ENCODE data around the gene SLC1A1.

SLC1A1 gene

DNA sequence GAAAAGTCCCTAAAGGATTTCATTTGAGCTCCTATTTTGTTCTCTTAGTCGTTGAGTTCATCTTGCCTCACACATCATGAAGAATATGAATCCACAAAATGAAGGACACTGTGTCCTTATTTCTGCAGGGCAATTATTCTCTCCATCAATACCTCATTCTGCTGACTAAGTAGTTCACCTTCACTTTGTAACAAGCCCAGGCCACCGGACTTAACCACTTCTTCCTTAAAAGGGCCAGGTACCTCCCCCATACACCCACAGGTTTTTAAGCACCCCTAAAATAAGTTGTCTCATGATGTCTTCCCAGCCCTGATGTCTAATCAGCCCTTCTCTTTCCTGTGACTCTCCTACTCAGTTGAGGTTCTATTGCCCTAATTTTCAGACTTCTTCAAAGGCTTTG lies 104.7 kb downstream of the SLC1A1 start:
- H3K4me1 ChIP-seq (ENCODE audit: control insufficient read depth in 1 of 2, insufficient read depth in 2 of 2, low read length in 2 of 2): peaks cover 2 to 13% of the 10 kb centered on the region in 2 experiments

DNA sequence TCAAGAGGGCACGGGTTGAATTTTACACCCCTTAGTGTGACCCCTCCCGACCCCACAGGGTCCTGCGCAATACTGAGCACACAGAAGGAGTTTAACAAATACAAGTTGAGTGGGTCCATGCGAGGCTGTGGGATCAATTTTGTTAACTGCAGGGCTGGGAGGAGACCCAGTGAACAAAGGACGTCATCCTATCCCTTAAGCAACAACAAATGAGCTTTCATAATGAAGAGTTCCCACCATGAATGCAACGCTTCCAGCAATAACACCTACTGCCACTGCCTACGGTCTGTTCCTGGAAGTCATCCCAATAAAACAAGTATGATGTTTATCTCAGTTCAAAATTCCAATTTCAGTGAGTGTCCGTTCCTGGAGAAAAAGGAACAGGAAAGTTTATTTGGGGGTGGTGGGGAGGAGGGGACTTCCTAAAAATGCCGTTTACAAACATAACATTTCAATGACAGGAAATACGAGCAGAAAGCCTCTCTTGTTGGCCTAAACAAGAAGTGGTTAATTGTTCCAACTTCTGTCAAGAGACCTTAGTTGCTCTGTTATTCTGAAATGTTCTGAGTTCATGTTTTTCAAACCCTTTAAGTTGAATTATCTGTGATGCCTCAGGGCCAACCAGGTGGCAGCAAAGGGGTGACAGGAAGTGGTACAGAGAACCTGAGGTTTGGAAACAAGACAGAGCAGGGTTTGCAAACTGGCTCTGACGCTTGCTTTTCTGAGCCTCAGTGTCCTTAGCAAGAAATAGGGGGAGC lies 106.1 kb downstream of the SLC1A1 start:
- no peak overlapping the region for H4K91ac ChIP-seq (ENCODE audit: low read depth, low read length)
- H3K18ac ChIP-seq (ENCODE audit: low read length): no peak overlapping the region
- peaks cover under 1% of the 10 kb centered on the region for H3K79me1 ChIP-seq (ENCODE audit: low read length)
- H2BK120ac ChIP-seq (ENCODE audit: insufficient read depth, low read length, poor library complexity): no peak overlapping the region
- no peak overlapping the region for H2BK12ac ChIP-seq (ENCODE audit: low read length)
- no peak overlapping the region for H3K4me3 ChIP-seq (ENCODE audit: low read depth, low read length)
- peaks cover 1 to 7% of the 10 kb centered on the region in 2 experiments for H3K4me1 ChIP-seq (ENCODE audit: control insufficient read depth in 1 of 2, insufficient read depth in 2 of 2, low read length in 2 of 2)
- no peak overlapping the region for H4K8ac ChIP-seq (ENCODE audit: low read depth, low read length)
- no CpG with 5 or more reads among the region's 11 CpGs for WGBS (ENCODE audit: extremely low coverage, insufficient coverage, insufficient read length)
- no peak overlapping the region for H3K4me2 ChIP-seq (ENCODE audit: low read length)
- no peak overlapping the region for H4K12ac ChIP-seq (ENCODE audit: low read depth, low read length)
- no peak overlapping the region for H3K14ac ChIP-seq (ENCODE audit: low read length)
- no peaks in the 10 kb centered on the region for H3K27me3 ChIP-seq (ENCODE audit: insufficient read depth, low read length)
- H3K36me3 ChIP-seq (ENCODE audit: control insufficient read depth in 1 of 2, insufficient read depth in 2 of 2, low read length in 2 of 2): no peaks in the 10 kb centered on the region
- no peak overlapping the region for H2AK5ac ChIP-seq (ENCODE audit: low read length)
- no peak overlapping the region for H2BK5ac ChIP-seq (ENCODE audit: low read depth, low read length, poor library complexity)
- no peaks in the 10 kb centered on the region for H3K9me3 ChIP-seq (ENCODE audit: insufficient read depth, low read depth, low read length)
- H3K9ac ChIP-seq (ENCODE audit: low read length): no peak overlapping the region
- no peak overlapping the region for H3K27ac ChIP-seq (ENCODE audit: low read depth, low read length)
- no peaks in the 10 kb centered on the region for H3K79me2 ChIP-seq (ENCODE audit: control insufficient read depth, insufficient read depth, low read length, poor library complexity)
- no peak overlapping the region for H3K23ac ChIP-seq (ENCODE audit: low read length)
- H2AFZ ChIP-seq (ENCODE audit: insufficient read depth, low read length, poor library complexity): no peak overlapping the region
- H3K4ac ChIP-seq (ENCODE audit: low read depth, low read length): no peak overlapping the region
- no peak for DNase-seq

More for the DNA sequence above, 104.7 kb downstream of the SLC1A1 start:
- no peak for DNase-seq
- Histone ChIP-seq H2BK12ac (ENCODE audit: low read length) (no peak overlapping the region), H2AFZ (ENCODE audit: insufficient read depth, low read length, poor library complexity) (no peak overlapping the region), H3K14ac (ENCODE audit: low read length) (no peak overlapping the region), H3K18ac (ENCODE audit: low read length) (no peak overlapping the region), H3K79me1 (ENCODE audit: low read length) (peaks cover 1% of the 10 kb centered on the region), H3K9me3 (ENCODE audit: insufficient read depth, low read depth, low read length) (no peaks in the 10 kb centered on the region), H3K27me3 (ENCODE audit: insufficient read depth, low read length) (no peaks in the 10 kb centered on the region), H4K12ac (ENCODE audit: low read depth, low read length) (no peak overlapping the region), H3K27ac (ENCODE audit: low read depth, low read length) (no peak overlapping the region), H4K8ac (ENCODE audit: low read depth, low read length) (no peak overlapping the region), H3K9ac (ENCODE audit: low read length) (no peak overlapping the region), H3K4me2 (ENCODE audit: low read length) (no peak overlapping the region), H3K79me2 (ENCODE audit: control insufficient read depth, insufficient read depth, low read length, poor library complexity) (no peaks in the 10 kb centered on the region), H3K4me3 (ENCODE audit: low read depth, low read length) (no peak overlapping the region), H3K36me3 (ENCODE audit: control insufficient read depth in 1 of 2, insufficient read depth in 2 of 2, low read length in 2 of 2) (no peaks in the 10 kb centered on the region), H4K91ac (ENCODE audit: low read depth, low read length) (no peak overlapping the region), H2AK5ac (ENCODE audit: low read length) (no peak overlapping the region), H3K23ac (ENCODE audit: low read length) (no peak overlapping the region), H3K4ac (ENCODE audit: low read depth, low read length) (no peak overlapping the region), H2BK5ac (ENCODE audit: low read depth, low read length, poor library complexity) (no peak overlapping the region), H2BK120ac (ENCODE audit: insufficient read depth, low read length, poor library complexity) (no peak overlapping the region)
- no CpG with 5 or more reads among the region's 2 CpGs for WGBS (ENCODE audit: extremely low coverage, insufficient coverage, insufficient read length)

DNA sequence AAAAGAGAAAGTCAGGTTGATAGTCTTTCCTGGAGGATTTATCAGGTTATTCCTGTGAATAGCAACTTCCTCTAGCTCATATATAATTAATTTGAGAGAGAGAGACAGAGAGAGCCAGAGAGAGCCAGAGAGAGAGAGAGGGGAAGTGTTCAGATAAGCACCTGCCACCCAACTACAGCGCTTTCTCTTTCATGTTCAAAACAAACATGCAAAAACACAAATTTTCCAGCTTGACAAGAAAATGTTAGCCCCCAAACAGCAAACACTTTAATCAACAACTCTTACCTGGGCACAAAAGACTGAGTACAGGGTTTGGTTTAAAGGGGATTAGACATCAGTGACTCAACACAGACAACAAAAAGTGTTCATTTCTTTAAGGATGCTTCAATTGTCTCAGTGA lies 110.1 kb downstream of the SLC1A1 start:
- no CpG with 5 or more reads among the region's 1 CpG for WGBS (ENCODE audit: extremely low coverage, insufficient coverage, insufficient read length)

DNA sequence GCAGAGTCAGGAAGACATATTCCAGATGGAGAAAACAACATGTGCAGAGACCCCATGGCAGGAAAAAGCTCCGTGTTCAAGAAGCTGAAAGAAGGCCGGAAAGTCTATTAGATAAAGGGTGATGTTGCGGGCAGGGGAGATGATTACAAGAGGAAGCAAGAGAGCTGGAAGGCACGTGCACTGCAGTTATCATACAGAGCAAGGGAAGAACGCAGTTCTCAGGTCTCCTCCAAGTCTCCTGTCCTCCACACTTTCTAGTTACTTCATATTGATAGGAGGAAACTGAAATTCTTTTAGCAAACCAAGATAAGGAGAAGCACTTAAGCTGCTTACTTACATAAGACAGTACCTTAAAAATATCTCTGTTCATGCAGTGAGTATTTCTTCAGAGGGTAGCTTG lies 113.6 kb downstream of the SLC1A1 start:
- H3K27me3 ChIP-seq (ENCODE audit: insufficient read depth, low read length): no peaks in the 10 kb centered on the region
- H3K79me2 ChIP-seq (ENCODE audit: control insufficient read depth, insufficient read depth, low read length, poor library complexity): no peaks in the 10 kb centered on the region
- no peak overlapping the region for H2AFZ ChIP-seq (ENCODE audit: insufficient read depth, low read length, poor library complexity)
- DNase-seq: no peak
- H4K8ac ChIP-seq (ENCODE audit: low read depth, low read length): no peak overlapping the region
- no peak overlapping the region for H3K18ac ChIP-seq (ENCODE audit: low read length)
- no peaks in the 10 kb centered on the region for H3K36me3 ChIP-seq (ENCODE audit: control insufficient read depth in 1 of 2, insufficient read depth in 2 of 2, low read length in 2 of 2)
- H3K4ac ChIP-seq (ENCODE audit: low read depth, low read length): no peak overlapping the region
- H2BK120ac ChIP-seq (ENCODE audit: insufficient read depth, low read length, poor library complexity): no peak overlapping the region
- H3K27ac ChIP-seq (ENCODE audit: low read depth, low read length): no peak overlapping the region
- WGBS (ENCODE audit: extremely low coverage, insufficient coverage, insufficient read length): no CpG with 5 or more reads among the region's 5 CpGs
- no peak overlapping the region for H2BK12ac ChIP-seq (ENCODE audit: low read length)
- no peak overlapping the region for H2BK5ac ChIP-seq (ENCODE audit: low read depth, low read length, poor library complexity)
- no peaks in the 10 kb centered on the region for H3K4me1 ChIP-seq (ENCODE audit: control insufficient read depth in 1 of 2, insufficient read depth in 2 of 2, low read length in 2 of 2)
- H3K23ac ChIP-seq (ENCODE audit: low read length): no peak overlapping the region
- no peak overlapping the region for H3K14ac ChIP-seq (ENCODE audit: low read length)
- H4K12ac ChIP-seq (ENCODE audit: low read depth, low read length): no peak overlapping the region
- H3K79me1 ChIP-seq (ENCODE audit: low read length): no peaks in the 10 kb centered on the region
- no peak overlapping the region for H3K4me3 ChIP-seq (ENCODE audit: low read depth, low read length)
- no peak overlapping the region for H2AK5ac ChIP-seq (ENCODE audit: low read length)
- H4K91ac ChIP-seq (ENCODE audit: low read depth, low read length): no peak overlapping the region
- H3K4me2 ChIP-seq (ENCODE audit: low read length): no peak overlapping the region
- H3K9ac ChIP-seq (ENCODE audit: low read length): no peak overlapping the region
- no peaks in the 10 kb centered on the region for H3K9me3 ChIP-seq (ENCODE audit: insufficient read depth, low read depth, low read length)

More for the DNA sequence above, 110.1 kb downstream of the SLC1A1 start:
- H4K12ac ChIP-seq (ENCODE audit: low read depth, low read length): no peak overlapping the region
- no peaks in the 10 kb centered on the region for H3K79me2 ChIP-seq (ENCODE audit: control insufficient read depth, insufficient read depth, low read length, poor library complexity)
- H3K4me2 ChIP-seq (ENCODE audit: low read length): no peak overlapping the region
- no peak overlapping the region for H2BK5ac ChIP-seq (ENCODE audit: low read depth, low read length, poor library complexity)
- H3K23ac ChIP-seq (ENCODE audit: low read length): no peak overlapping the region
- H3K36me3 ChIP-seq (ENCODE audit: control insufficient read depth in 1 of 2, insufficient read depth in 2 of 2, low read length in 2 of 2): no peaks in the 10 kb centered on the region
- no peak overlapping the region for H4K8ac ChIP-seq (ENCODE audit: low read depth, low read length)
- no peak overlapping the region for H4K91ac ChIP-seq (ENCODE audit: low read depth, low read length)
- H3K14ac ChIP-seq (ENCODE audit: low read length): no peak overlapping the region
- no peak overlapping the region for H3K4ac ChIP-seq (ENCODE audit: low read depth, low read length)
- H3K79me1 ChIP-seq (ENCODE audit: low read length): no peaks in the 10 kb centered on the region
- no peaks in the 10 kb centered on the region for H3K27me3 ChIP-seq (ENCODE audit: insufficient read depth, low read length)
- no peak overlapping the region for H2AFZ ChIP-seq (ENCODE audit: insufficient read depth, low read length, poor library complexity)
- no peak overlapping the region for H2BK120ac ChIP-seq (ENCODE audit: insufficient read depth, low read length, poor library complexity)
- H2BK12ac ChIP-seq (ENCODE audit: low read length): no peak overlapping the region
- H3K27ac ChIP-seq (ENCODE audit: low read depth, low read length): no peak overlapping the region
- H3K18ac ChIP-seq (ENCODE audit: low read length): no peak overlapping the region
- H3K4me3 ChIP-seq (ENCODE audit: low read depth, low read length): no peak overlapping the region
- H3K9ac ChIP-seq (ENCODE audit: low read length): no peak overlapping the region
- no peak overlapping the region for H2AK5ac ChIP-seq (ENCODE audit: low read length)
- no peak for DNase-seq
- no peaks in the 10 kb centered on the region for H3K9me3 ChIP-seq (ENCODE audit: insufficient read depth, low read depth, low read length)
- H3K4me1 ChIP-seq (ENCODE audit: control insufficient read depth in 1 of 2, insufficient read depth in 2 of 2, low read length in 2 of 2): no peaks in the 10 kb centered on the region
